ENCODE data around the gene DIS3L2. TPM values are rescaled to one million over a fixed set of nuclear protein-coding genes. Genes with fewer than 3 reads are reported as not detected.
"Not testable (repeated sequence)": the region's sequence is repeated elsewhere in the genome, so short reads cannot be mapped to it uniquely, and the experiment has no call there.

Gene DIS3L2
- total and polyA plus RNA-seq, 2 of the 4 experiments (the other 2 are of a cell fraction): 14.7 to 19.2 TPM

DNA sequence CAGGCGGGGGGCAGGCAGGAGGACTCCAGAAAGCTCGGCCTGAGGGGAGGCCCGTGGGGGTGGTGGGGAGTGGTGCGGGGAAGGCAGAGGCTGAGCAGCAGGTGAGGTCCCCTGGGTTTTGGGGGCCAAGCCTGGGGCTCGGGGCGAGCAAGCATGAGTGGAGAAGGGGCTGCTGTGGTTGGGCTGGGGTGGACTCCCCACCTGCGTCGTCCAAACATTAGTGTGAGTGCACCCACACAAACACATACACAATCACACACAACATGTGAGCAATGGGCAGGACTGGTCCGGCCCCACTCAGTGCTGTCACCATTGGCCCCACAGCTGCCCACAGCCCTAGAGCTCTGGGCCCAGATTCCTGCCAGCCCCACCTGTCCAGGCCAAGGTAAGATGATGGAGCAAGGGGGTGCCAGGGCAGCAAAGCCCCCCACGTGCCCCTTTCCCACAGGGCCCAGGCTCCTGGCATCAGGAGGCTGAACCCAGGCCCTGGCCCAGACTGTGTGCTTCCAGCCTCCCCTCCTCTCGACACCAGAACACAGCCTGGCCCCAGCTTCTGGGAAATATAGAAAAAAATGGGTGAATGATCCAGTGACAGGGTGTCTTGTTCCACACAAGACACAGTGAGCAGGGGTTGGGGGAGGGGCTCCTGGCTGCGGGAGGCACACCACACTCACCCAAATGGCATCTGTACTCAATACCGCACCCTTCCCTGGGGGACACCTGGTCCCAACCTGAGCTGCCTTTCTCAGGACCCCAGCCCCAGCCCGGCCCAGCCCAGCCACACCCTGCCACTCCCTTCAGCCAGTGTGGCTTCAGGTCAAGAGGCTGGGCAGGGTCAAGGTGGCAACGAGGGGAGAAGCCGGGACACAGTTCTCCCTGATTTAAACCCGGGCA is 416.6 kb downstream of the DIS3L2 start (continued):
- no peak for TF ChIP-seq MAFK (IDR thresholded peaks at IDR 0.05; ENCODE audit: low read depth, low read length)

DNA sequence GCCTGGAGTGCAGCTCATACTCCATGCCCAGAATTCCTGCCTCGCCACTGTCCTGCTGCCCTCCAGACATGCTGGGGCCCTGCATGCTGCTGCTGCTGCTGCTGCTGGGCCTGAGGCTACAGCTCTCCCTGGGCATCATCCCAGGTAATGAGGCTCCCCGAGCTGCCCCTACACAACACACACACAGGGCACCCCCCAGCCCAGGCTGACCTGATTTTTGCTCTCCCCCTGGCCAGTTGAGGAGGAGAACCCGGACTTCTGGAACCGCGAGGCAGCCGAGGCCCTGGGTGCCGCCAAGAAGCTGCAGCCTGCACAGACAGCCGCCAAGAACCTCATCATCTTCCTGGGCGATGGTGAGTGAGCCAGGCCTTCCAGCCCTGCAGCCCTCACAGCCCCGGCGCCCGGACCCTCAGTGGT is 417.2 kb downstream of the DIS3L2 start, which contains the start of gene ALPP:
Gene ALPP (plus strand): TSS at position 17 of the 417 bp plus-strand sequence. CDS start 52 bp downstream, at position 69.
- H3K9me3 ChIP-seq (ENCODE audit: control insufficient read depth, insufficient read depth, low read length); H2BK5ac ChIP-seq (ENCODE audit: low read depth, low read length, poor library complexity, severe bottlenecking); H3K18ac ChIP-seq (ENCODE audit: low read depth, low read length); H3K4me3 ChIP-seq (ENCODE audit: insufficient read depth, low read depth, low read length); H3K27ac ChIP-seq (ENCODE audit: insufficient read depth, low read length); H2BK15ac ChIP-seq (ENCODE audit: low read depth, low read length); POLR2A ChIA-PET (ENCODE audit: unreplicated experiment); ATAC-seq (ENCODE audit: low read depth); intact Hi-C loops (cut with micrococcal nuclease); dilution Hi-C loops (cut with HindIII; ENCODE audit: low sequenced_read_pairs, unreplicated experiment); H4K8ac ChIP-seq (ENCODE audit: low read depth in 2 of 2, low read length in 2 of 2); H2BK20ac ChIP-seq (ENCODE audit: low read depth, low read length); CTCF ChIA-PET; H4K20me1 ChIP-seq (ENCODE audit: insufficient read depth, low read length); BruUV-seq (replicated peaks); H2BK120ac ChIP-seq (ENCODE audit: low read depth, low read length); H3K9me1 ChIP-seq (ENCODE audit: insufficient read depth, low read length); H3K4ac ChIP-seq (ENCODE audit: low read depth, low read length); H4K5ac ChIP-seq (ENCODE audit: low read depth, low read length); H3K14ac ChIP-seq (replicated peaks; ENCODE audit: low read depth, low read length); H3K79me1 ChIP-seq (ENCODE audit: low read depth in 1 of 2, low read length in 2 of 2); H3K4me2 ChIP-seq (ENCODE audit: low read depth, low read length); H3K36me3 ChIP-seq (ENCODE audit: control insufficient read depth, insufficient read depth, low read length); H3K56ac ChIP-seq (ENCODE audit: extremely low read depth, insufficient read depth, low read length); H3K9ac ChIP-seq (ENCODE audit: low read depth, low read length); H3K4me1 ChIP-seq (ENCODE audit: control insufficient read depth, insufficient read depth, low read length); H2AFZ ChIP-seq (replicated peaks; ENCODE audit: low read length, poor library complexity); in situ Hi-C loops (cut with MboI; ENCODE audit: low sequenced_read_pairs); H2AK9ac ChIP-seq (replicated peaks; ENCODE audit: low read depth, low read length, poor library complexity); DNase-seq; H4K91ac ChIP-seq (ENCODE audit: insufficient read depth, low read depth, low read length); H2AK5ac ChIP-seq (ENCODE audit: low read depth, low read length); H3K23ac ChIP-seq (ENCODE audit: low read depth, low read length): not testable (repeated sequence)
- WGBS, 2 experiments (ENCODE audit: extremely low coverage in 2 of 2, insufficient read length in 1 of 2): no CpG with 5 or more reads among the region's 12 CpGs
- H3K27me3 ChIP-seq (ENCODE audit: control insufficient read depth, insufficient read depth, low read length): peaks cover 50% of the 10 kb centered on the region

DNA sequence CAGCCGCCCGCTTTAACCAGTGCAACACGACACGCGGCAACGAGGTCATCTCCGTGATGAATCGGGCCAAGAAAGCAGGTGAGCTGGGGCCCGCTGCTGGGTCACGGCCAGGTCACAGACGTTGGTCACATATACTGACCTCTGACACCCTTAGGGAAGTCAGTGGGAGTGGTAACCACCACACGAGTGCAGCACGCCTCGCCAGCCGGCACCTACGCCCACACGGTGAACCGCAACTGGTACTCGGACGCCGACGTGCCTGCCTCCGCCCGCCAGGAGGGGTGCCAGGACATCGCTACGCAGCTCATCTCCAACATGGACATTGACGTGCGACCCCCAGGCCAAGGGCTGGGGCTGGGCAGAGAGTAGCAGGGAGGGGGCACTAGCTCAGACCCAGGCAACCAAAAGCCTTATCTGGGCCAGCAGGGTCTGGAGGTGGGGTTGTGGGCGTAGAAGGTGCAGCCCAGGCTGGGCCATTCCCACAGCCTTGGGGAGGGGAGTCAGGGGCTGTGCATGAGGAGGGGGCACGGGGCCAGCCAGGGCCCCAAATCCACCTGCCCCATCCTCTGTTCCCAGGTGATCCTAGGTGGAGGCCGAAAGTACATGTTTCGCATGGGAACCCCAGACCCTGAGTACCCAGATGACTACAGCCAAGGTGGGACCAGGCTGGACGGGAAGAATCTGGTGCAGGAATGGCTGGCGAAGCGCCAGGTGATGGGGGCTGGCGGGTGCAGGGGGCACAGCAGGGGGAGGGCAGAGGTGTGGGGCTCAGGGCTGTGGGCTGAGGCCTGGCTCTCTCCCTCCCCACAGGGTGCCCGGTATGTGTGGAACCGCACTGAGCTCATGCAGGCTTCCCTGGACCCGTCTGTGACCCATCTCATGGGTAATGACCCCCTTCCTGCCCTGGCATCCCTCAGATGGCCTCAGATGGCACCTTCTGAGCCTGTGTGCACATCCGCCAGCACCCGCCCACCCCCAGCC is 418.4 kb downstream of the DIS3L2 start:
- H2AK9ac ChIP-seq (replicated peaks; ENCODE audit: low read depth, low read length, poor library complexity); H2BK20ac ChIP-seq (ENCODE audit: low read depth, low read length); ATAC-seq (ENCODE audit: low read depth); H4K8ac ChIP-seq (ENCODE audit: low read depth in 2 of 2, low read length in 2 of 2); CTCF ChIA-PET; H3K36me3 ChIP-seq (ENCODE audit: control insufficient read depth, insufficient read depth, low read length); dilution Hi-C loops (cut with HindIII; ENCODE audit: low sequenced_read_pairs, unreplicated experiment); H3K79me1 ChIP-seq (ENCODE audit: low read depth in 1 of 2, low read length in 2 of 2); DNase-seq; H2BK120ac ChIP-seq (ENCODE audit: low read depth, low read length); H3K27ac ChIP-seq (ENCODE audit: insufficient read depth, low read length); H2AFZ ChIP-seq (replicated peaks; ENCODE audit: low read length, poor library complexity); H3K9me1 ChIP-seq (ENCODE audit: insufficient read depth, low read length); H3K56ac ChIP-seq (ENCODE audit: extremely low read depth, insufficient read depth, low read length); H3K9me3 ChIP-seq (ENCODE audit: control insufficient read depth, insufficient read depth, low read length); H2BK5ac ChIP-seq (ENCODE audit: low read depth, low read length, poor library complexity, severe bottlenecking); H3K18ac ChIP-seq (ENCODE audit: low read depth, low read length); H3K4me3 ChIP-seq (ENCODE audit: insufficient read depth, low read depth, low read length); H3K4ac ChIP-seq (ENCODE audit: low read depth, low read length); H3K9ac ChIP-seq (ENCODE audit: low read depth, low read length); H2AK5ac ChIP-seq (ENCODE audit: low read depth, low read length); H4K5ac ChIP-seq (ENCODE audit: low read depth, low read length); H3K4me2 ChIP-seq (ENCODE audit: low read depth, low read length); BruUV-seq (replicated peaks); H3K23ac ChIP-seq (ENCODE audit: low read depth, low read length); H4K91ac ChIP-seq (ENCODE audit: insufficient read depth, low read depth, low read length); H3K14ac ChIP-seq (replicated peaks; ENCODE audit: low read depth, low read length); H4K20me1 ChIP-seq (ENCODE audit: insufficient read depth, low read length); H2BK15ac ChIP-seq (ENCODE audit: low read depth, low read length); POLR2A ChIA-PET (ENCODE audit: unreplicated experiment); in situ Hi-C loops (cut with MboI; ENCODE audit: low sequenced_read_pairs); H3K4me1 ChIP-seq (ENCODE audit: control insufficient read depth, insufficient read depth, low read length); intact Hi-C loops (cut with micrococcal nuclease): not testable (repeated sequence)
- 50% methylated on average over 6 of the region's 41 CpGs; no CpG with 5 or more reads in 1 of the 2 experiments for WGBS, 2 experiments (ENCODE audit: extremely low coverage in 2 of 2, insufficient read length in 1 of 2)
- peaks cover 52% of the 10 kb centered on the region for H3K27me3 ChIP-seq (ENCODE audit: control insufficient read depth, insufficient read depth, low read length)
